KG1 (cell line): ENCODE data around the gene C1QTNF5.

Source experiments
- DNase-seq: peaks from one replicate; lab custom pipeline; 2025; lab: John Stamatoyannopoulos, UW

Gene C1QTNF5

GRCh38 chr11:119338318-119338890 is 2.3 kb downstream of the C1QTNF5 start:
- peak; percentile 69 for DNase-seq

- no peak for DNase-seq
Observed at GRCh38 chr11:119337581-119338317, 2.9 kb downstream of the C1QTNF5 start.

- DNase-seq: no peak
Observed at GRCh38 chr11:119336744-119337469, 3.8 kb downstream of the C1QTNF5 start.

GRCh38 chr11:119335655-119336543 is 4.8 kb downstream of the C1QTNF5 start:
- DNase-seq: no peak

- no peak for DNase-seq
Observed at GRCh38 chr11:119335091-119335654, 5.5 kb downstream of the C1QTNF5 start.

- peak; percentile 99 for DNase-seq
Observed at GRCh38 chr11:119334174-119334930, 6.3 kb downstream of the C1QTNF5 start, which contains the start of gene RNF26. TSS of gene RNF26 (plus strand) at chr11:119334527. CDS start at chr11:119335123, 596 bp downstream.

- DNase-seq: no peak
Observed at GRCh38 chr11:119332111-119332765, 8.4 kb downstream of the C1QTNF5 start.

GRCh38 chr11:119330237-119330636 is 10.4 kb downstream of the C1QTNF5 start:
- no peak for DNase-seq

- no peak for DNase-seq
Observed at GRCh38 chr11:119329320-119329719, 11.4 kb downstream of the C1QTNF5 start.

- no peak for DNase-seq
Observed at GRCh38 chr11:119324189-119324588, 16.5 kb downstream of the C1QTNF5 start.

GRCh38 chr11:119323532-119324033 is 17.1 kb downstream of the C1QTNF5 start:
- DNase-seq: peak; percentile 42

- no peak for DNase-seq
Observed at GRCh38 chr11:119322921-119323531, 17.7 kb downstream of the C1QTNF5 start.

- no peak for DNase-seq
Observed at GRCh38 chr11:119322360-119322739, 18.3 kb downstream of the C1QTNF5 start.

- DNase-seq: peak; percentile 66
Observed at GRCh38 chr11:119320776-119321524, 19.7 kb downstream of the C1QTNF5 start.

GRCh38 chr11:119320240-119320775 is 20.4 kb downstream of the C1QTNF5 start:
- DNase-seq: no peak

- DNase-seq: no peak
Observed at GRCh38 chr11:119319700-119320239, 20.9 kb downstream of the C1QTNF5 start.

GRCh38 chr11:119319136-119319699 is 21.5 kb downstream of the C1QTNF5 start:
- DNase-seq: no peak
